HepG2 (cell line): ENCODE measurements around the gene NAV2. TPM values are rescaled to one million over a fixed set of nuclear protein-coding genes. Genes with fewer than 3 reads are reported as not detected.

Source experiments
- EP300 ChIP-seq, 3 experiments: sonication (generic) in 1 of 3; formaldehyde crosslinking in 1 of 3; IDR thresholded peaks; 2 replicates each; pipeline versions ENCODE4 v1.5.1 to v1.6.1; 2011 to 2020; ENCODE audit warnings: low read depth in 2 of 3, low read length in 2 of 3, borderline replicate concordance in 1 of 3, improper control_type of control experiment in 1 of 3, mild to moderate bottlenecking in 1 of 3, missing genetic modification reagents in 1 of 3, moderate library complexity in 1 of 3
- EZH2 ChIP-seq: conservative IDR thresholded peaks from 2 replicates; pipeline ENCODE4 v1.6.1; 2012; ENCODE audit warnings: mild to moderate bottlenecking, low read depth, low read length, moderate library complexity
- NFE2L1 ChIP-seq: sonication (generic); formaldehyde crosslinking; IDR thresholded peaks from 2 replicates; pipeline ENCODE4 v1.4.0; 2020; ENCODE audit warnings: missing genetic modification reagents, mild to moderate bottlenecking, borderline replicate concordance
- PHF8 ChIP-seq: sonication (generic); formaldehyde crosslinking; IDR thresholded peaks from 2 replicates; pipeline ENCODE4 v1.5.0; 2020; ENCODE audit warnings: missing genetic modification reagents
- ZBTB44 ChIP-seq: sonication (generic); formaldehyde crosslinking; IDR thresholded peaks from 2 replicates; pipeline ENCODE4 v1.4.0; 2020; ENCODE audit warnings: missing genetic modification reagents
- ZNF296 ChIP-seq: sonication (generic); formaldehyde crosslinking; conservative IDR thresholded peaks from 2 replicates; pipeline ENCODE4 v1.5.0; 2020; ENCODE audit warnings: mild to moderate bottlenecking, missing genetic modification reagents
- ZNF770 ChIP-seq: sonication (generic); formaldehyde crosslinking; IDR thresholded peaks from 2 replicates; pipeline ENCODE4 v1.5.0; 2020; ENCODE audit warnings: mild to moderate bottlenecking, missing genetic modification reagents
- ZNF816 ChIP-seq: sonication (generic); formaldehyde crosslinking; IDR thresholded peaks from 2 replicates; pipeline ENCODE4 v1.8.0; 2022; ENCODE audit warnings: missing genetic modification reagents, mild to moderate bottlenecking, borderline replicate concordance
- polyA plus RNA-seq, 8 experiments: library from polyadenylated mRNA; depleted of rRNA in 3 of 8; stranded (reverse) in 7 of 8; unstranded in 1 of 8; fragments of >200 nt; fragmentation: Illumina TruSeq in 4 of 8; extraction: Trizol in 4 of 8; gene quantifications; 2 replicates each; pipeline versions ENCODE4 v1.2.1 to v1.2.3, GENCODE V29; 2011 to 2016; ENCODE audit warnings: low read depth in 4 of 8, missing spikeins in 1 of 8, mixed read lengths in 1 of 8; ENCODE audit not compliant: insufficient read depth in 1 of 8
- total RNA-seq, 5 experiments: library from RNA; depleted of rRNA; stranded (reverse); fragments of >200 nt; fragmentation: Illumina TruSeq; extraction: Trizol; gene quantifications; 2 replicates each; pipeline ENCODE4 v1.2.3, GENCODE V29; 2016; ENCODE audit warnings: low read depth in 1 of 5
- TF ChIP-seq, protein P1 (sequence below): sonication (generic); formaldehyde crosslinking; IDR thresholded peaks from one replicate; pipeline ENCODE4 v1.5.1; 2020; ENCODE audit warnings: mild to moderate bottlenecking, missing genetic modification reagents; ENCODE audit errors: not compliant biosample characterization
- TF ChIP-seq, protein P2 (sequence below): sonication (generic); formaldehyde crosslinking; conservative IDR thresholded peaks from 2 replicates; pipeline ENCODE4 v1.4.0; 2020; ENCODE audit warnings: missing genetic modification reagents
- TF ChIP-seq, protein P3 (sequence below): sonication (generic); formaldehyde crosslinking; IDR thresholded peaks from 2 replicates; pipeline ENCODE4 v1.5.1; 2020; ENCODE audit warnings: mild to moderate bottlenecking, missing genetic modification reagents, moderate library complexity

Gene NAV2
- total and polyA plus RNA-seq, 2 of the 13 experiments (the other 11 are each of a cell fraction or from before 2014, with no cell fraction given): 9.3 to 34.6 TPM

GRCh38 chr11:19978668-19979518 is 266.3 kb downstream of the NAV2 start (continued):
- TF ChIP-seq, protein P1, sequence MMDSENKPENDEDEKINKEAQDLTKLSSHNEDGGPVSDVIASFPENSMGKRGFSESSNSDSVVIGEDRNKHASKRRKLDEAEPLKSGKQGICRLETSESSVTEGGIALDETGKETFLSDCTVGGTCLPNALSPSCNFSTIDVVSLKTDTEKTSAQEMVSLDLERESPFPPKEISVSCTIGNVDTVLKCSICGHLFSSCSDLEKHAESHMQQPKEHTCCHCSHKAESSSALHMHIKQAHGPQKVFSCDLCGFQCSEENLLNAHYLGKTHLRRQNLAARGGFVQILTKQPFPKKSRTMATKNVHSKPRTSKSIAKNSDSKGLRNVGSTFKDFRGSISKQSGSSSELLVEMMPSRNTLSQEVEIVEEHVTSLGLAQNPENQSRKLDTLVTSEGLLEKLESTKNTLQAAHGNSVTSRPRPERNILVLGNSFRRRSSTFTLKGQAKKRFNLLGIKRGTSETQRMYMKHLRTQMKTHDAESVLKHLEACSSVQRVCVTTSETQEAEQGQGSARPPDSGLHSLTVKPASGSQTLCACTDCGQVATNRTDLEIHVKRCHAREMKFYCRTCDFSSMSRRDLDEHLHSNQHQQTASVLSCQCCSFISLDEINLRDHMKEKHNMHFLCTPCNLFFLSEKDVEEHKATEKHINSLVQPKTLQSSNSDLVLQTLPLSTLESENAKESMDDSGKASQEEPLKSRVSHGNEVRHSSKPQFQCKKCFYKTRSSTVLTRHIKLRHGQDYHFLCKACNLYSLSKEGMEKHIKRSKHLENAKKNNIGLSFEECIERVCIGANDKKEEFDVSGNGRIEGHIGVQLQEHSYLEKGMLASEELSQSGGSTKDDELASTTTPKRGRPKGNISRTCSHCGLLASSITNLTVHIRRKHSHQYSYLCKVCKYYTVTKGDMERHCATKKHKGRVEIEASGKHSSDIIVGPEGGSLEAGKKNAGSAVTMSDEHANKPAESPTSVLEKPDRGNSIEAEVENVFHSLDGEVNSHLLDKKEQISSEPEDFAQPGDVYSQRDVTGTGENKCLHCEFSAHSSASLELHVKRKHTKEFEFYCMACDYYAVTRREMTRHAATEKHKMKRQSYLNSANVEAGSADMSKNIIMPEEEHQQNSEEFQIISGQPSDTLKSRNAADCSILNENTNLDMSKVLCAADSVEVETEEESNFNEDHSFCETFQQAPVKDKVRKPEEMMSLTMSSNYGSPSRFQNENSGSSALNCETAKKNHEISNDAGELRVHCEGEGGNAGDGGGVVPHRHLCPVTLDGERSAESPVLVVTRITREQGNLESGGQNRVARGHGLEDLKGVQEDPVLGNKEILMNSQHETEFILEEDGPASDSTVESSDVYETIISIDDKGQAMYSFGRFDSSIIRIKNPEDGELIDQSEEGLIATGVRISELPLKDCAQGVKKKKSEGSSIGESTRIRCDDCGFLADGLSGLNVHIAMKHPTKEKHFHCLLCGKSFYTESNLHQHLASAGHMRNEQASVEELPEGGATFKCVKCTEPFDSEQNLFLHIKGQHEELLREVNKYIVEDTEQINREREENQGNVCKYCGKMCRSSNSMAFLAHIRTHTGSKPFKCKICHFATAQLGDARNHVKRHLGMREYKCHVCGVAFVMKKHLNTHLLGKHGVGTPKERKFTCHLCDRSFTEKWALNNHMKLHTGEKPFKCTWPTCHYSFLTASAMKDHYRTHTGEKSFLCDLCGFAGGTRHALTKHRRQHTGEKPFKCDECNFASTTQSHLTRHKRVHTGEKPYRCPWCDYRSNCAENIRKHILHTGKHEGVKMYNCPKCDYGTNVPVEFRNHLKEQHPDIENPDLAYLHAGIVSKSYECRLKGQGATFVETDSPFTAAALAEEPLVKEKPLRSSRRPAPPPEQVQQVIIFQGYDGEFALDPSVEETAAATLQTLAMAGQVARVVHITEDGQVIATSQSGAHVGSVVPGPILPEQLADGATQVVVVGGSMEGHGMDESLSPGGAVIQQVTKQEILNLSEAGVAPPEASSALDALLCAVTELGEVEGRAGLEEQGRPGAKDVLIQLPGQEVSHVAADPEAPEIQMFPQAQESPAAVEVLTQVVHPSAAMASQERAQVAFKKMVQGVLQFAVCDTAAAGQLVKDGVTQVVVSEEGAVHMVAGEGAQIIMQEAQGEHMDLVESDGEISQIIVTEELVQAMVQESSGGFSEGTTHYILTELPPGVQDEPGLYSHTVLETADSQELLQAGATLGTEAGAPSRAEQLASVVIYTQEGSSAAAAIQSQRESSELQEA (CRISPR knock-in tag): no peak
- TF ChIP-seq PHF8 (CRISPR knock-in tag): no peak
- TF ChIP-seq ZBTB44: no peak
- no peak for TF ChIP-seq ZNF816 (CRISPR knock-in tag)
- TF ChIP-seq ZNF296 (CRISPR knock-in tag): no peak
- no peak for TF ChIP-seq EZH2
- TF ChIP-seq, protein P2, sequence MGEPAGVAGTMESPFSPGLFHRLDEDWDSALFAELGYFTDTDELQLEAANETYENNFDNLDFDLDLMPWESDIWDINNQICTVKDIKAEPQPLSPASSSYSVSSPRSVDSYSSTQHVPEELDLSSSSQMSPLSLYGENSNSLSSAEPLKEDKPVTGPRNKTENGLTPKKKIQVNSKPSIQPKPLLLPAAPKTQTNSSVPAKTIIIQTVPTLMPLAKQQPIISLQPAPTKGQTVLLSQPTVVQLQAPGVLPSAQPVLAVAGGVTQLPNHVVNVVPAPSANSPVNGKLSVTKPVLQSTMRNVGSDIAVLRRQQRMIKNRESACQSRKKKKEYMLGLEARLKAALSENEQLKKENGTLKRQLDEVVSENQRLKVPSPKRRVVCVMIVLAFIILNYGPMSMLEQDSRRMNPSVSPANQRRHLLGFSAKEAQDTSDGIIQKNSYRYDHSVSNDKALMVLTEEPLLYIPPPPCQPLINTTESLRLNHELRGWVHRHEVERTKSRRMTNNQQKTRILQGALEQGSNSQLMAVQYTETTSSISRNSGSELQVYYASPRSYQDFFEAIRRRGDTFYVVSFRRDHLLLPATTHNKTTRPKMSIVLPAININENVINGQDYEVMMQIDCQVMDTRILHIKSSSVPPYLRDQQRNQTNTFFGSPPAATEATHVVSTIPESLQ: no peak
- TF ChIP-seq ZNF770 (CRISPR knock-in tag): no peak
- TF ChIP-seq, protein P3, sequence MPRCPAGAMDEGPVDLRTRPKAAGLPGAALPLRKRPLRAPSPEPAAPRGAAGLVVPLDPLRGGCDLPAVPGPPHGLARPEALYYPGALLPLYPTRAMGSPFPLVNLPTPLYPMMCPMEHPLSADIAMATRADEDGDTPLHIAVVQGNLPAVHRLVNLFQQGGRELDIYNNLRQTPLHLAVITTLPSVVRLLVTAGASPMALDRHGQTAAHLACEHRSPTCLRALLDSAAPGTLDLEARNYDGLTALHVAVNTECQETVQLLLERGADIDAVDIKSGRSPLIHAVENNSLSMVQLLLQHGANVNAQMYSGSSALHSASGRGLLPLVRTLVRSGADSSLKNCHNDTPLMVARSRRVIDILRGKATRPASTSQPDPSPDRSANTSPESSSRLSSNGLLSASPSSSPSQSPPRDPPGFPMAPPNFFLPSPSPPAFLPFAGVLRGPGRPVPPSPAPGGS (CRISPR knock-in tag): no peak
- TF ChIP-seq EP300 (IDR thresholded peaks at IDR 0.05; ENCODE audit: low read depth in 2 of 2, low read length in 2 of 2): peak in 1 of 2 experiments; percentile 94; a peak in 3 of 4 replicates
- TF ChIP-seq EP300 (CRISPR knock-in tag; IDR thresholded peaks at IDR 0.05; ENCODE audit: borderline replicate concordance): peak; percentile 90
- TF ChIP-seq NFE2L1 (CRISPR knock-in tag): no peak
